OCI-LY1 (cell line): ENCODE data around the gene TTC33.

ENCODE experiments used
- H2AFZ ChIP-seq: fragments of 200-600 bp; sonication (generic), shearing (Covaris generic); 2 replicates; pipeline ENCODE4 v1.6.0; 2014; ENCODE audit warnings: antibody characterized with exemption, mild to moderate bottlenecking, low read length
- H3F3A ChIP-seq: fragments of 200-600 bp; sonication (generic), shearing (Covaris generic); 2 replicates; pipeline ENCODE4 v1.6.0; 2014; ENCODE audit warnings: mild to moderate bottlenecking, antibody characterized with exemption, low read length, moderate library complexity; ENCODE audit not compliant: insufficient read depth
- H3K27ac ChIP-seq: fragments of 200-600 bp; sonication (generic); 2 replicates; pipeline ENCODE4 v1.5.1; 2014; ENCODE audit warnings: low read length, mixed run types, mild to moderate bottlenecking, low read depth; ENCODE audit not compliant: poor library complexity, severe bottlenecking
- H3K27me3 ChIP-seq: fragments of 200-600 bp; sonication (generic); 2 replicates; pipeline ENCODE4 v1.6.0; 2014; ENCODE audit warnings: antibody characterized with exemption, mild to moderate bottlenecking, low read length, moderate library complexity; ENCODE audit not compliant: insufficient read depth
- H3K36me3 ChIP-seq: fragments of 200-600 bp; sonication (generic); 2 replicates; pipeline ENCODE4 v1.6.1; 2014; ENCODE audit warnings: mild to moderate bottlenecking, antibody characterized with exemption, low read length, moderate library complexity, mixed read lengths; ENCODE audit not compliant: insufficient read depth
- H3K4me1 ChIP-seq: fragments of 200-600 bp; sonication (generic); 2 replicates; pipeline ENCODE4 v1.5.1; 2014; ENCODE audit warnings: mild to moderate bottlenecking, low read length, moderate library complexity; ENCODE audit not compliant: insufficient read depth, severe bottlenecking
- H3K4me2 ChIP-seq: fragments of 200-600 bp; sonication (generic), shearing (Covaris generic); 2 replicates; pipeline ENCODE4 v1.6.1; 2014; ENCODE audit warnings: low read length
- H3K4me3 ChIP-seq: fragments of 200-600 bp; sonication (generic); 2 replicates; pipeline ENCODE4 v1.5.1; 2014; ENCODE audit warnings: low read length, low read depth, mild to moderate bottlenecking, mixed read lengths; ENCODE audit not compliant: poor library complexity, severe bottlenecking
- H3K79me2 ChIP-seq: fragments of 200-600 bp; shearing (Covaris generic); 2 replicates; pipeline ENCODE4 v1.6.1; 2016; ENCODE audit warnings: mixed run types, low read length, mixed read lengths; ENCODE audit not compliant: insufficient read depth
- H3K9ac ChIP-seq: fragments of 200-600 bp; sonication (generic), shearing (Covaris generic); 2 replicates; pipeline ENCODE4 v1.6.1; 2014; ENCODE audit warnings: mild to moderate bottlenecking, low read length, mixed read lengths
- H3K9me2 ChIP-seq: fragments of 200-600 bp; sonication (generic), shearing (Covaris generic); 2 replicates; pipeline ENCODE4 v1.6.1; 2014; ENCODE audit warnings: low read depth, mild to moderate bottlenecking, low read length, mixed read lengths
- H3K9me3 ChIP-seq: fragments of 200-600 bp; shearing (Covaris generic); 2 replicates; pipeline ENCODE4 v1.6.1; 2014; ENCODE audit warnings: low read length, mixed read lengths
- H4K20me1 ChIP-seq: fragments of 200-600 bp; sonication (generic), shearing (Covaris generic); 2 replicates; pipeline ENCODE4 v1.6.0; 2016; ENCODE audit warnings: mild to moderate bottlenecking, low read length; ENCODE audit not compliant: insufficient read depth
- CTCF ChIP-seq: fragments of 200-600 bp; sonication (generic), shearing (Covaris generic); IDR thresholded peaks from 2 replicates; pipeline ENCODE4 v1.5.1; 2017; ENCODE audit warnings: mild to moderate bottlenecking, antibody characterized with exemption, low read length, moderate library complexity, mixed read lengths
- EZH2 ChIP-seq: fragments of 200-600 bp; sonication (generic), shearing (Covaris generic); IDR thresholded peaks from 2 replicates; pipeline ENCODE4 v1.8.0; 2017; ENCODE audit warnings: borderline replicate concordance, mixed run types, mild to moderate bottlenecking, antibody characterized with exemption, low read length, moderate library complexity, mixed read lengths

The TTC33 gene

GRCh38 chr5:40587376-40587775, 168.4 kb downstream of the TTC33 start:
- H3K9me2 ChIP-seq = no peaks in the 10 kb centered on the region
- H3K36me3 ChIP-seq = no peaks in the 10 kb centered on the region
- no peak overlapping the region for H3K4me2 ChIP-seq
- H3K79me2 ChIP-seq = no peaks in the 10 kb centered on the region
- no peaks in the 10 kb centered on the region for H4K20me1 ChIP-seq
- H3F3A ChIP-seq = no peaks in the 10 kb centered on the region
- H3K4me1 ChIP-seq = peaks cover 19% of the 10 kb centered on the region
- H2AFZ ChIP-seq = no peak overlapping the region
- TF ChIP-seq CTCF (no peak), EZH2 (no peak)
- H3K27me3 ChIP-seq = no peaks in the 10 kb centered on the region
- H3K4me3 ChIP-seq = no peak overlapping the region
- no peak overlapping the region for H3K9ac ChIP-seq
- no peak overlapping the region for H3K27ac ChIP-seq
- no peaks in the 10 kb centered on the region for H3K9me3 ChIP-seq

DNA sequence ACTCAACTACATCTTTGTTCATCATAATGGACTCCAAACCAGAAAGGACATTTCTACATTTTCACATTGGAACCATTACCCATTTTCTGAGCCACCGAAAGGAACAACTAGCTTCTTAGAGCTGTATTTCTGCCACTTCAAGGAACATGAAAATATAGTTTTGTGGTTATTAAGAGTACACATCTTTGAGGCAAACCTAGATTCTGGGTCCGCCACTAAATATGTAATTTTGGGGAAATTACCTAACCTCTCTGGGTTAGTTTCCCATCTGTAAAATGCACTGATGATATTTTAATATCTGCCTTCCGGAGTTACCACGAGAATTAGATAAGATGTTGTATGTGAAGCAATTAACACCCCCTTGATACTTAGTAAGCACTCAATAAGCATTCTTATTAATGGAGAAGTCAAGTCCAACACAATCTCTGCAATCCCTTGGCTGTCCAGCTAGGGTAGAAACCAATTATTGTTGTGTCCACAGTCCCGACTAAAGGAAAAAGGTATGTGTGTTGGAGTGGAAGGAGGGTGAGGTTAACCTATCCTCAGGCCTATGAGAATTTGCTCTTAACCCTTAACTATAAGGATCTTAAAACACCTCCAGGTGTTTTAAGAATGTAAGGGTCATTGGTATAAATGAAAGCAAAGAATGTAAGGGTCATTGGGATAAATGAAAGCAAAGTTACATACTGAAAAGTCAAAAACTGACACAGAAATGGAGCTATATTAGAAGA, 170.1 kb downstream of the TTC33 start:
- Histone ChIP-seq H3K27me3 (no peaks in the 10 kb centered on the region), H3K79me2 (no peaks in the 10 kb centered on the region), H3K4me2 (no peak overlapping the region), H3K4me1 (peaks cover 3% of the 10 kb centered on the region), H4K20me1 (no peaks in the 10 kb centered on the region), H3K27ac (no peak overlapping the region), H3K9me3 (no peaks in the 10 kb centered on the region), H3K4me3 (no peak overlapping the region), H3K9me2 (no peaks in the 10 kb centered on the region), H3K9ac (no peak overlapping the region), H3F3A (no peaks in the 10 kb centered on the region), H2AFZ (no peak overlapping the region), H3K36me3 (no peaks in the 10 kb centered on the region)
- TF ChIP-seq EZH2 (no peak), CTCF (no peak)

- no peak for TF ChIP-seq CTCF
- TF ChIP-seq EZH2 = no peak
- no peak overlapping the region for H3K4me2 ChIP-seq
- no peaks in the 10 kb centered on the region for H4K20me1 ChIP-seq
- H2AFZ ChIP-seq = no peak overlapping the region
- no peaks in the 10 kb centered on the region for H3K79me2 ChIP-seq
- H3K36me3 ChIP-seq = no peaks in the 10 kb centered on the region
- H3K9me2 ChIP-seq = no peaks in the 10 kb centered on the region
- H3K9ac ChIP-seq = no peak overlapping the region
- no peaks in the 10 kb centered on the region for H3K27me3 ChIP-seq
- H3F3A ChIP-seq = no peaks in the 10 kb centered on the region
- no peaks in the 10 kb centered on the region for H3K9me3 ChIP-seq
- H3K4me1 ChIP-seq = no peaks in the 10 kb centered on the region
- no peak overlapping the region for H3K27ac ChIP-seq
- H3K4me3 ChIP-seq = no peak overlapping the region
These were observed 171.7 kb downstream of the TTC33 start for GRCh38 chr5:40584054-40584453.
